Stimulated activated CD4-positive, alpha-beta T cell treated with anti-CD3 and anti-CD28 coated beads, Interleukin-1b, Interleukin-23, amount 100 ng/mL, for 1 hour (primary cell): ENCODE data around the gene PEAK1.
"Not testable (repeated sequence)": the region's sequence is repeated elsewhere in the genome, so short reads cannot be mapped to it uniquely, and the experiment has no call there.

Source experiments
- DNase-seq, 2 donors: peaks; one replicate each; pipeline ENCODE4 v3.0.0-alpha.2; 2020; ENCODE audit warnings: low read depth in 2 of 2

PEAK1 gene

GRCh38 chr15:77181305-77182074 is 238.4 kb downstream of the PEAK1 start:
- no peak for DNase-seq

GRCh38 chr15:77180757-77181156 is 239.1 kb downstream of the PEAK1 start:
- DNase-seq: no peak

GRCh38 chr15:77180270-77180669 is 239.6 kb downstream of the PEAK1 start:
- no peak for DNase-seq

GRCh38 chr15:77179541-77179998 is 240.3 kb downstream of the PEAK1 start:
- DNase-seq: no peak

GRCh38 chr15:77178411-77178810 is 241.5 kb downstream of the PEAK1 start:
- DNase-seq: no peak

DNA sequence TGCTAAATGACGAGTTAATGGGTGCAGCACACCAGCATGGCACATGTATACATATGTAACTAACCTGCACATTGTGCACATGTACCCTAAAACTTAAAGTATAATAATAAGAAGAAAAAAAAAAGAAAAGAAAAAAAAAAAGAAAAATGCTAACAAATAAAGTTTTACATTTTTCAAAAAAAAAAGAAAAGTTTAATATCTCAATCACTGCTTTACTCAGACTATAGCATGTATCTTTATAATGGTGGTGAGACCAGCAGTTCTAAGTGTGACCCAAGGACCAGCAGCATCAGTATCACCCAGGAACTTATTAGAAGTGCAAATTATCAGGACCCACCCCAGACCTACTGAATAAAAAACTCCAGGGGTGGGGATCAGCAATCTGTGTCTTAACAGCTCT is 243.8 kb downstream of the PEAK1 start:
- DNase-seq: not testable (repeated sequence)

DNA sequence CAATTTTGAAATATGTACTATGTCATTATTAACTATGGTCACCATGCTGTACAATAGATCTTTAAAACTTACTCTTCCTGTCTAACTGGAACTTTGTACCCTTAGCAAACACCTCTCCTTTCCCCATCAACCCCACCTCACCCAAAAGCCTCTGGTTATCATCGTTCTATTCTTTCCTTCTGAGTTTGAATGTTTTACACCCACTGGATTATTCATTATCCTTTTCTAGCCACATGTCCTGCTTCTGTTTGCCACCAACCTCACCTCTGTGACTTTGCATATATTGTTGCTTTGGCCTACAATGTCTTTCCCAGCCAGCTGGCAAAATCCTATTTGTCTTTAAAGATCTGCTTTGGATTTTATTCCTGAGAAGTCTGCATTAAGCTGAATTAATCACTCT is 246.4 kb downstream of the PEAK1 start:
- no peak for DNase-seq

- no peak for DNase-seq
These were observed 248.5 kb downstream of the PEAK1 start for GRCh38 chr15:77171221-77171967.

DNA sequence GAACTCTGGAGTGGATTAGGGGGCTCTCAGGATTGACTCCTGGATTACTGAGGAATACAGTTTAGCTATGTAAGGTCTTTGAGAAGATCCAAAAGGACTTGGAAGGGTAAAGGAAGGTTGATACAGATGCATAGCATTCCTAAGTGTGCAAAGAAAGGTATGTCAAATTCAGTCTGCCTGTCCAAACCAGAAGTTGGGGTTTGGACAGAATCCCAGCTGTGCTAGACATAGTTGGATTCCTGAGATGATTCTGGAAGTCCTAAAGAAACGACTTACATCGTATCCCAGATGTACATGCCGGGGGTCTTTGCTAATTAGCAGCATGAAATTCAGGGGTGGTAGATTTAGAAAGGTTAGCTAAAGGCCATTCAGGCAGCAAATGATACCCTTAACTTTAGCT is 251.3 kb downstream of the PEAK1 start:
- no peak for DNase-seq

DNA sequence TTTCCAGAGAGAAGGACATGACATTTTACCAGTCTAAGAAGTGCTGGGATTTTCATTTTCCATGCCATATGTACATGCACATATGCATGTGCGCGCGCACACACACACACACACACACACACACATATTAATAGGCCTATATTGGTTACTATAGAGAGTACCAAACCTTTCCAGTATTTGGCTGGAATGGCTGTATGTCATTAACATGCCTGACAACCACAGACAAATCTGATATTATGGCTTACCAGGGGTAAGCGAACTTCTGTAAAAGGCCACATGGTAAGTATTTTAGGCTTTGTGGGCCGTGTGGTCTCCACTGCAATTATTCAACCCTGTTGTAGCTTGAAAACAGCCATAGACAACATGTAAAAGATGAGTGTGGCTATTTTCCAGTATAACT is 251.8 kb downstream of the PEAK1 start:
- DNase-seq: no peak

GRCh38 chr15:77167406-77167805 is 252.5 kb downstream of the PEAK1 start:
- no peak for DNase-seq

DNA sequence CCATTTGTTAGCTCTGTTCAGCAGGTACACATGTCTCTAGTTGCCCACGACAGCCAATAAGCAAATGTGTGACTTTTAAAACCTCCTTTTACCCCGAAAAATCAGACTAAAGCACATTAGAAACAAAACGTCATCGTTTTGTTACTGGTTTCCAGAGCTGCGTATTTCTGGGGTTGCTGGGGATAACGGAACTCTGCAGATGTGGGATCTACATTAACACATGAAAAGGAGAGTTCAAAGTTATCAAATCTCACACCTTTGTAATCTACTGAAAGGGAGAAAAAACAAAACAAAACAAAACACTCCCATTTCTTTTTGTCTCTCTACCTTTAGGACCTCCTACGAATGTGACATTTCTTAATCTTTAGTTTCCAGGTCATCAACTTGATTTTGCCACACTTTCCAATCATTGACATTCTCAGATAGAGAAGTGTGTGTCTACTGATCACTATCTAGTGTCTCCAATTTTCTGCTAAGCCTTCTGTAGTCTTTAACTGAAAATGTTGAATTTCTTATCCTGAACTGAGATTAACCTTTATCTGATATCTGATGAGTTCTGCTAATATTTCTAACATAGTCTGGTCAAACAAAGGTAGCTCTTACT is 256.0 kb downstream of the PEAK1 start:
- DNase-seq: no peak

DNA sequence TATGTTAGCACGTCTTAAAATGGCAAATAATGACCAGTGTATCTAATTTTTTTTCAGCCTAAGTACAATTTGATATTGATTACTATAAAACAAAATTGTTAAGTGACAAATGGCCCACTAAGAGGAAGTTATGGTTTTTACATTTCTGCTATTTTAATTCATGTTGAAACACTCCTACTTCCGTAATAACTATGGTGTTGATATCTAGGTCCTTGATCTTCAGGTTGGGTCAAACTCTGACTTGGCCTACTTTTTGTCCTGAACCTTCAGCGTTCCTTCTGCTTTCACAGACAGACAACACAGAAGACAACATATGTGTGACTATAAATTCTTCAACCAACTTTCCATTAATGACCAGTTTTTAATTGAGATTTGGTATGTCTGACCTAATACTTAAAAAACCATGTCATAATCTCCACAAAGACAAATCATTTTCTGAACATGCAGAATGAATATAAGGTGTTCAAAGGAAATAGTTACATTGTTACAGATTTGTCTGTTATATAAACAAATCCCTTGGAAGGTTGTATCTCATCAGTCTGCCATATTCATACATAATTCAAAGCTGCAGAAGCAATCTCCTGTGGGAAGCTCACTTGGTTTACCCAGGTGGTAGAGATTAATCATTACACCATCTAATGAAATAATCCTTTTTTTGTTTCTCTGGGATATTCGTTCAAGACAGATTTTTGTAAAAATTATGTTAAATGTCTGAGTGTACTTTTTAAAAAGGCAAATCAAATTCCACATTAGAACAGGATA is 256.9 kb downstream of the PEAK1 start:
- no peak for DNase-seq

GRCh38 chr15:77160562-77161478 is 259.1 kb downstream of the PEAK1 start:
- DNase-seq: no peak

DNA sequence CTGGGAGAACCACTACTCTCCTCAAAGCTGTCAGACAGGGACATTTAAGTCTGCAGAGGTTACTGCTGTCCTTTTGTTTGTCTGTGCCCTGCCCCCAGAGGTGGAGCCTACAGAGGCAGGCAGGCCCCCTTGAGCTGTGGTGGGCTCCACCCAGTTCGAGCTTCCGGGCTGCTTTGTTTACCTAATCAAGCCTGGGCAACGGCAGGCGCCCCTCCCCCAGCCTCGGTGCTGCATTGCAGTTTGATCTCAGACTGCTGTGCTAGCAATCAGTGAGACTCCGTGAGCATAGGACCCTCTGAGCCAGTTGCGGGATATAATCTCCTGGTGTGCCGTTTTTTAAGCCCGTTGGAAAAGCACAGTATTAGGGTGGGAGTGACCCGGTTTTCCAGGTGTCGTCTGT is 263.9 kb downstream of the PEAK1 start:
- DNase-seq: not testable (repeated sequence)

- DNase-seq: no peak
These were observed 271.7 kb downstream of the PEAK1 start for GRCh38 chr15:77148191-77148590.

DNA sequence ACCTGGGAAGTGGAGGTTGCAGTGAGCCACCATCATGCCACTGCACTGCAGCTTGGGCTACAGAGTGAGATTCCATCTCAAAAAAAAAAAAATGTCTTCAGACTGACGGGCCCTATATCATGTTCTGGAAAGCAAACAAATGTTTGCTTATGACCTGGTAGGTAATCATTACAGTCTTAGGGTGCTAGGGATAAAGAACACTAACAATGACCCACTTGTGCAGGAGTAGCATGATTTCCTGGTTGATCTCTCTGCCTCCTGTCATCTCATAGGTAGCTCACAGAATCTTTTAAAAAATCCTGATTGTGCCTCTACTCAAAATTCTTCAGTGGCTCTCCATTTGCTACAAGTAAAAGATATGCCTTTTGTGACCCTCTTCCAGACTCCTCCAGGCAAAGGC is 274.5 kb downstream of the PEAK1 start:
- no peak for DNase-seq

GRCh38 chr15:77144492-77145070 is 275.3 kb downstream of the PEAK1 start:
- DNase-seq: no peak

DNA sequence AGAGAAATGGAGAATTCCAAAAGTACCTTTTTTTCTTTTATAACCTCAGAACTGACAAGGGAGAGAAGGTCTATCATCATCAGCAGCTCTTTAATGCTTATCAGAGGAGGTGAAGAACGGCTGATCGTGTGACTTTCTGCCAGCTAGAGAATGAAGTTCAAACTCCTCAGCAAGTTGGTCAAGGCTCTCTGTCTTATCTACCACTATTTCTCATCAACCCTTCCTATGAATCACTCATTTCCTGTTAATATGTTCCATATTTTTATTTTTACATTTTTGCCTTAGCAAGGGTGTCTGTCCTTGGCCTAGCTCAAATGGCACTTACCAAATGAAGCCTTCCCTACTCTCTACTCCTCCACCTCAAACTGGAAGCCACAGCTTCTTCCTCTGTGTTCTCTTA is 275.9 kb downstream of the PEAK1 start:
- DNase-seq: no peak

DNA sequence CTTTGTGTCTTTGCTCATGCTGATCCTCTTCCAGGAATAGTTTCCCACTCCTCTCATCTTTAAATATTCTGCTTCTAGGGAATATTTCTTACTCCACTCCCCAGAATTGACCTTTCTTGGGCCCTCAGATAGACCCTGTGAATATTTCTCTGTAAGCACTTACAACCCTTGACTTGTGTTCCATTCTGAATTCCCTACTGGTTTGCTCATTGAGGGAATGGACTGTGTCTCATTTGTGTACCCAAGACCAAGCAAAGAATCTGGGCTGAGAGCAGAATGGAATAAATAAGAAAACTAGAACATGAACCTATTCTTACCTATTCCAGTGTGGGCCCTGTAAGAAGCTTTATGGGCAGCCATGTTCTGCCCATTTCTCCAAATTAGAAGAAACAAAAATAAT is 276.3 kb downstream of the PEAK1 start:
- DNase-seq: no peak

- DNase-seq: no peak
These were observed 276.7 kb downstream of the PEAK1 start for GRCh38 chr15:77143191-77143590.
